Measurements from ENCODE around the gene CNTNAP2.

CNTNAP2 gene

GRCh38 chr7:148340438-148341280, 2224.1 kb downstream of the CNTNAP2 start:
- no peak for TF ChIP-seq JUND (IDR thresholded peaks at IDR 0.05; ENCODE audit: low read depth)
- in situ Hi-C loops (cut with HindIII; ENCODE audit: low pct_unique_long_range_greater_than_20kb, low sequenced_read_pairs): no loop called here
- DNase-seq (ENCODE audit: low read depth in 1 of 2, low spot score in 1 of 2): no peak

GRCh38 chr7:148344406-148344805, 2227.8 kb downstream of the CNTNAP2 start:
- in situ Hi-C loops (cut with HindIII; ENCODE audit: low pct_unique_long_range_greater_than_20kb, low sequenced_read_pairs): no loop called here
- TF ChIP-seq JUND (IDR thresholded peaks at IDR 0.05; ENCODE audit: low read depth): no peak
- DNase-seq (ENCODE audit: low read depth in 1 of 2, low spot score in 1 of 2): no peak

- no peak for DNase-seq (ENCODE audit: low read depth in 1 of 2, low spot score in 1 of 2)
- in situ Hi-C loops (cut with HindIII; ENCODE audit: low pct_unique_long_range_greater_than_20kb, low sequenced_read_pairs): no loop called here
- TF ChIP-seq JUND (IDR thresholded peaks at IDR 0.05; ENCODE audit: low read depth): no peak
Measured at GRCh38 chr7:148347981-148348380, 2231.4 kb downstream of the CNTNAP2 start.

DNA sequence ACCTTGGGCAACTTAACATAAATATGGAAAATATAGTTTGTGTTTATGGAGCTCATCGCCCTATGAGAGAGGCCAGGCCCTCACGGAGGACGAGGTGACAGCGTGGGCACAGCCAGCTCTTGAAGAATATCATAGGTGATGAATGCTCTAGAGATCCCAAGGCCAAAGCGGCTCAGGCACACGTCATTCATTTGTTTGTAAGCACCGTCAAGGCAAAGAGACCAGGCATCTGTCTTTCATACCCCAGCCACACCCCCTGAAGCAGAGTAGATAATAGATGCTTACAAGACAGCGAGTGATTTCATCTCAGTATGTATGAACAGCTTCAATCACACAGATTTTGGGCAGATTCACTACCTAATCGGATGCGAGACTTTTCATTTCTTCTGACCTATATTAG, 2231.9 kb downstream of the CNTNAP2 start:
- DNase-seq (ENCODE audit: low read depth in 1 of 2, low spot score in 1 of 2): no peak
- no peak for TF ChIP-seq JUND (IDR thresholded peaks at IDR 0.05; ENCODE audit: low read depth)
- in situ Hi-C loops (cut with HindIII; ENCODE audit: low pct_unique_long_range_greater_than_20kb, low sequenced_read_pairs): no loop called here

DNA sequence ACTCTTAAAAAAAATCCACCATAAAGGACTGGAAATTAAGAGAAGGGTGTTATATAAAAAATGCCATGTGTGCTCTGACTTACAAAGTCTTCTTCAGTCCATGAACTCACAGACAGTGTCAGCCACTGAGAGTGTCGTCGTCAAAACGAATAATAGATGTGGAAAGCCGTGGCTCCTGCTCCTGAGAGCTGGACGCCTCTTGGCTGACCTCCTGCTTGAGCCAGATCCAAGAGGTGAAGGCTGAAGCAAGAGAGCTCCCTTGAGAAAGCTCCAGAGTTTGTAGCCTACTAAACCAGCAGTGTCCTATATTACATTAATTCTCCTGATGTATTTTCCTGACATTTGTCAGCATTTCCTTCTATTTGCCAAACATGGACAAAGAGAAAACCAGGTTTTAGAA, 2239.7 kb downstream of the CNTNAP2 start:
- in situ Hi-C loops (cut with HindIII; ENCODE audit: low pct_unique_long_range_greater_than_20kb, low sequenced_read_pairs): no loop called here
- peak in 1 of 2 experiments; percentile 44 for DNase-seq (ENCODE audit: low read depth in 1 of 2, low spot score in 1 of 2)
- TF ChIP-seq JUND (IDR thresholded peaks at IDR 0.05; ENCODE audit: low read depth): no peak

DNA sequence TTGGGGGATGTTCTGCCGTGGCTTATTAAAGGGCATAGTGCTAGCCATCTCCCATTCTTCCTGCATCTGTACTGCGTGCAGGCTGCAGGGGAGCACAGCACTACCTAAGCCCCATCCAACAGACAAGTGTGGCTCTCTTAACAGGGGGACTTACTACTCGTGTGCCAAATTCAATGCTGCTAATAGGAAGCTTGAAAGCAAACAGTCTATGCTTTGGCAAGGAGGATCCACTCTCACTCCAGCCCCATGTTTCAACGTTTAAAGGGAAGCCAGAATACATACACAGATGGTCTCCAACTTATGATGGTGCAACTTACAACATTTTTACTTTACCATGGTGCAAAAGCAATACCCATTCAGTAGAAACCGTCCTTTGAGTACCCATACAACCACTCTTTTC, 2245.9 kb downstream of the CNTNAP2 start:
- in situ Hi-C loops (cut with HindIII; ENCODE audit: low pct_unique_long_range_greater_than_20kb, low sequenced_read_pairs): no loop called here
- TF ChIP-seq JUND (IDR thresholded peaks at IDR 0.05; ENCODE audit: low read depth): no peak
- no peak for DNase-seq (ENCODE audit: low read depth in 1 of 2, low spot score in 1 of 2)

DNA sequence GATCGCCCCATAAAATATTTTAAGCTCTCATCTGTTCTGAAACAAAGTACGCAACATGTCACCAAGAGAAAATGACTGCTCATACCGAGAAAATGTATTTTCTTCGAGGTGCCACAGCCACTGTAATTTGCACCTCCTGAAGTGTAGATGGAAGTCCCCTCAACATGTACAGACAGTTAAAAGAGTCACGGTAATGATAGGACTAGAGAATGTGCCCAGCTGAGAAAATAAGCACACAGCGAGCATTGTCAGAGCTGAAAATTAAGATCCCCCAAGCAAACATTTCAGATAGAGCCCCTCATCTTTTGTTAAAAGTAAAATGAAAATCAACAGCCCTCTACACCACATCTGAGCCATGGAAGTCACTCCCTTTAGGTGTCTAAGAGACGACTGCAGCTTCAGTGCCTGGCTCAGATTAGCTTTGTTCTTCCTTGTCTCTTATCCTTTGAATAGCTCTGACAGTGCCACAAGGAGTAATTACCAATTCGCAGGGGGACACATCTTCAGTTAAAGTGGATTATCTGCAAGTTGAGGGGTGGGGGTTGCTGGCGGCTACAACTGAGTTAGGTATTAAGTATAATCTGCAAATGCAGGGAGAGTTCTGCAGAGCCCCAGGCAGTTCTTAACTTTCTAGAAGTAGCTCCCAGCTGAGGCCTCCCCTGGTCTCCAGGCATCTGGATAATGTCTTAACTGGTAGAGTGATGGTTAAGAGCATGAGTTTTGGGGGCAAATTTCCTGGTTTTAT, 2251.3 kb downstream of the CNTNAP2 start:
- in situ Hi-C loops (cut with HindIII; ENCODE audit: low pct_unique_long_range_greater_than_20kb, low sequenced_read_pairs): no loop called here
- no peak for DNase-seq (ENCODE audit: low read depth in 1 of 2, low spot score in 1 of 2)
- TF ChIP-seq JUND (IDR thresholded peaks at IDR 0.05; ENCODE audit: low read depth): no peak

- TF ChIP-seq JUND (IDR thresholded peaks at IDR 0.05; ENCODE audit: low read depth): no peak
- in situ Hi-C loops (cut with HindIII; ENCODE audit: low pct_unique_long_range_greater_than_20kb, low sequenced_read_pairs): no loop called here
- no peak for DNase-seq (ENCODE audit: low read depth in 1 of 2, low spot score in 1 of 2)
Measured at GRCh38 chr7:148368562-148368961, 2252.0 kb downstream of the CNTNAP2 start.

DNA sequence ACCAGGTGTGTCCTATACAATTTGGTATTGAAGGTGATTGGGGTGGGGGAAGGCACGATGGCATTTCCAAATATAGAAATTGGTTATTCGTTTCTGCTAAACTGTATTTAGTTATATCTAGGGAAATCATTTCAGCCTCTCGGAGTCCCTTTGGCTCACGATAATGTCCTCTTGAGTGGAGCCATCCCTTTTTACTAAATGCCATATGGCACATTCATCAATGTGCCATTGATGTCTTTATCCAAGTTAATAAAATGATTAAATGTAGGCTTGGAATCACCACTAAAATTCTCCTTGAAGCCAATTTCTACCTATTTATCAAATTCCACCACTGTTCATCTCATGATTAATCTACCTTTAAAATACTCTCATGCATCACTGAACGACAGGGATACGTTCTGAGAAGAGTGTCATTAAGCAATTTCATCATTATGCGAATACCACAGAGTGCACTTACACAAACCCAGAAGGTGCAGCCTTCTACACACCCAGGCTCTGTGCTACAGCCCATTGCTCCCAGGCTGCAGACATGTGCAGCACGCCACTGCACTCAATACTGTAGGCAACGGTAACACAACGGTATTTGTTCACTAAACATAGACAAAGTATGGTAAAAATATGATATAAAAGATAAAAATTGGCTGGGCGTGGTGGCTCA, 2254.8 kb downstream of the CNTNAP2 start:
- TF ChIP-seq JUND (IDR thresholded peaks at IDR 0.05; ENCODE audit: low read depth): no peak
- in situ Hi-C loops (cut with HindIII; ENCODE audit: low pct_unique_long_range_greater_than_20kb, low sequenced_read_pairs): no loop called here
- no peak for DNase-seq (ENCODE audit: low read depth in 1 of 2, low spot score in 1 of 2)

- DNase-seq (ENCODE audit: low read depth in 1 of 2, low spot score in 1 of 2): no peak
- in situ Hi-C loops (cut with HindIII; ENCODE audit: low pct_unique_long_range_greater_than_20kb, low sequenced_read_pairs): no loop called here
- TF ChIP-seq JUND (IDR thresholded peaks at IDR 0.05; ENCODE audit: low read depth): no peak
Measured at GRCh38 chr7:148374396-148375259, 2258.0 kb downstream of the CNTNAP2 start.

GRCh38 chr7:148379677-148380076, 2263.1 kb downstream of the CNTNAP2 start:
- TF ChIP-seq JUND (IDR thresholded peaks at IDR 0.05; ENCODE audit: low read depth): no peak
- in situ Hi-C loops (cut with HindIII; ENCODE audit: low pct_unique_long_range_greater_than_20kb, low sequenced_read_pairs): no loop called here
- no peak for DNase-seq (ENCODE audit: low read depth in 1 of 2, low spot score in 1 of 2)

Measured in T47D (cell line).